ENCODE results near the gene HSPA12B. TPM values are rescaled to one million over a fixed set of nuclear protein-coding genes. Genes with fewer than 3 reads are reported as not detected.
A peak's percentile ranks its signal among the peaks of the same experiment; 100 is the strongest.

HSPA12B gene
- polyA plus RNA-seq, 1 experiment: 0.02 TPM

DNA sequence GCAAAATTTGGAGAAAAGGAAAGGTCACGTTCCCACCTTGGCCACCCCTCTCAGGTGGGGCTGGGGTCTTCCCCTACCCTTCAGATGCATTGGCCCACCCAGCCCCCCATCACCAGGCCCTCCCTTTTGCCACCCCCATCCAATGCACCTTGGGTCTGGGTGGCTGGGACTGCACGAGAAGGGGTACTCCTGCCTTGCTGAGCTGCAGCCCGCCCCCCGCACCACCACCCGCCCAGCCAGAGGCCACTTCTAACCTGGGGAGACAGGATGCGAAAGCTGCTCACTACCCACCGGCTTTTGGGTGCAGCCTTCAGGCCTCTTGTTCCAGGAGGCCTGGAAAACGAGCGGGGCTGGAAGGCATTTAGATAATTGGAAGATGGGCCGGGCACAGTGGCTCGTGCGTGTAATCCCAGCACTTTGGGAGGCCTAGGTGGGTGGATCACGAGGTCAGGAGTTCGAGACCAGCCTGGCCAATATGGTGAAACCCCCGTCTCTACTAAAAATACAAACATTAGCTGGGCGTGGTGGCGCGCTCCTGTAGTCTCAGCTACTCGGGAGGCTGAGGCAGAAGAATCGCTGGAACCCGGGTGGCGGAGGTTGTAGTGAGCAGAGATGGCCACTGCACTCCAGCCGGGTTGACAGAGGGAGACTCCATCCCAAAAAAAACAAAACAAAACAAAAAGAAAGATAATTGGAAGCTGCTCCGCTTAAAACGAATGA is 62.4 kb downstream of the HSPA12B start:
- peaks cover 12% of the 10 kb centered on the region for H3K36me3 ChIP-seq (ENCODE audit: control insufficient read depth, insufficient read depth, low read length)
- TF ChIP-seq CTCF (IDR thresholded peaks at IDR 0.05; ENCODE audit: insufficient read depth, low read depth, low read length): no peak
- no peaks in the 10 kb centered on the region for H3K27me3 ChIP-seq (ENCODE audit: control insufficient read depth, insufficient read depth, low read length)
- CTCF ChIA-PET: interaction anchor here (2.6 to 2.9 kb wide), 2 partner anchors 8 to 25 kb away, joined by 10 to 28 read pairs; partner anchors contain the start of genes AP5S1 and CENPB
- POLR2A ChIA-PET: interaction anchor here (0.5 kb wide), 1 partner anchor 15 kb away, joined by 11 read pairs; no protein-coding TSS in a partner anchor
- no peak for DNase-seq (ENCODE audit: low read depth)
- peak overlapping the region; percentile 68 for H3K4me3 ChIP-seq (ENCODE audit: low read depth, low read length)

- ChIA-PET CTCF (interaction anchor here (0.8 to 2.9 kb wide), 7 partner anchors 9 to 24 kb away, joined by 3 to 28 read pairs (median 5); partner anchors contain the start of genes AP5S1, CENPB and SPEF1), POLR2A (interaction anchor here (0.5 to 0.6 kb wide), 2 partner anchors 9 to 117 kb away, joined by 3 read pairs; no protein-coding TSS in a partner anchor)
- Histone ChIP-seq H3K27me3 (ENCODE audit: control insufficient read depth, insufficient read depth, low read length) (no peaks in the 10 kb centered on the region), H3K36me3 (ENCODE audit: control insufficient read depth, insufficient read depth, low read length) (peaks cover 18% of the 10 kb centered on the region), H3K4me3 (ENCODE audit: low read depth, low read length) (peak within 1 kb of the TSS; percentile 68)
- peak; percentile 47 for TF ChIP-seq CTCF (IDR thresholded peaks at IDR 0.05; ENCODE audit: insufficient read depth, low read depth, low read length)
- peak; percentile 51 for DNase-seq (ENCODE audit: low read depth)
Measured at GRCh38 chr20:3795511-3796468, 63.3 kb downstream of the HSPA12B start, which contains the start of gene CDC25B. Gene CDC25B, plus strand, starts transcription at chr20:3796310. Its CDS starts 222 bp downstream, at chr20:3796532.

GRCh38 chr20:3796477-3797225 is 64.2 kb downstream of the HSPA12B start:
- no peaks in the 10 kb centered on the region for H3K27me3 ChIP-seq (ENCODE audit: control insufficient read depth, insufficient read depth, low read length)
- peaks cover 24% of the 10 kb centered on the region for H3K36me3 ChIP-seq (ENCODE audit: control insufficient read depth, insufficient read depth, low read length)
- ChIA-PET POLR2A (interaction anchor here (0.5 to 0.6 kb wide), 2 partner anchors 8 to 117 kb away, joined by 3 read pairs; no protein-coding TSS in a partner anchor), CTCF (interaction anchor here (0.8 to 2.9 kb wide), 7 partner anchors 9 to 23 kb away, joined by 3 to 28 read pairs (median 5); partner anchors contain the start of genes AP5S1, CENPB and SPEF1)
- H3K4me3 ChIP-seq (ENCODE audit: low read depth, low read length): peak overlapping the region; percentile 68
- no peak for TF ChIP-seq CTCF (IDR thresholded peaks at IDR 0.05; ENCODE audit: insufficient read depth, low read depth, low read length)
- no peak for DNase-seq (ENCODE audit: low read depth)

DNA sequence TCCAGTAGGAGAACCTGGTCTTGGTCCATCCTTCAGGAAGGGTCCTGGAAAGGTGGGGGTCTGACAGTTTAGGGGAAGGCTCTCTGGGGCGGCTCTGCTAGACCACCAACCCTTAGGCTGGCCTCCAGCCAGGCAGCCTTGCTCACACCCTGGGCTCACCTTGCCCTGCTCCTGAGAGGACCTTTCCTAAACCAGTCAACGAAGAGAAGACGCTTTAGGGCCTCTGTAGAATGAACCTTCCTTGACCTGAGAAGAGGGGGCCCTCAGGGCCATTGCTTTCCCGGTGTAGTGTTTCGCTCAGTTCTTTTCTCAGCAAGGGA is 64.7 kb downstream of the HSPA12B start:
- CTCF ChIA-PET: interaction anchor here (1.9 to 2.9 kb wide), 2 partner anchors 10 to 16 kb away, joined by 6 to 10 read pairs; partner anchors contain the start of gene CENPB
- peaks cover 28% of the 10 kb centered on the region for H3K36me3 ChIP-seq (ENCODE audit: control insufficient read depth, insufficient read depth, low read length)

More for the DNA sequence above, 64.7 kb downstream of the HSPA12B start:
- DNase-seq (ENCODE audit: low read depth): no peak
- TF ChIP-seq CTCF (IDR thresholded peaks at IDR 0.05; ENCODE audit: insufficient read depth, low read depth, low read length): no peak
- Histone ChIP-seq H3K27me3 (ENCODE audit: control insufficient read depth, insufficient read depth, low read length) (no peaks in the 10 kb centered on the region), H3K4me3 (ENCODE audit: low read depth, low read length) (peak overlapping the region; percentile 68)
- POLR2A ChIA-PET: no interaction called here
